ENCODE data around the gene RYR3.

Gene RYR3

DNA sequence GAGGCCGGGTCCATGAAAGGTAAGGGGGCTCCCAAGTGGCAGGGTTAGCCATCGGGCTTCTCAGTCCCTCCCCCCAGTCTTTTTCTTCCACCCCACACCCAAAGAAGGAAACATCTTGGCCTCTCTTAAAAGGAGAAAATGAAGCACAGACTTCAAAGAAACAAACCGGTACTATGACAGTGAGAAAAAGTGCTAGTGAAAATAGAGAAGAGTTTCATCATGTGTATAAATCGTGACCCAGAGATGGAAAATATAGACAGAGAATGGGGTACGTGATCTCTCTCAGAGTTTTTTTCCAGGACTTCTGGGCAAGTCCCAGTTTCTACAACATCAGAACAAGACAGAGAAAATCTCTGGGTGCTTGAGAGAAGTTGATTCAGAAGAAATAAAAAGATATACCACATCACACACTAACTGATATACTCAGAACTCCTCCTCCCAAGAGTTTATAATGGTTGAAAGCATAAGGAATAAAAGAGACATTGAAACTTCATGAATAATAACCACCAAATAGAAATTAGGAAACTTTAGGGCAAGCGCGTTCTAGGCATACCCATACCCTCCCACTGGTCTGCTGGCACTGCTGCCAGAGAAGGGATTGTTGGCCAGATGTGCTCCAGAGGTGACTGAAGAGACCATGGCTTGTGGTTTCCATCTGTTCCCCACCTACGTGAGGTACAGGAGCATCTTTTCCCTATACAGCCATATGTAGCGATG lies 338.6 kb downstream of the RYR3 start:
- TF ChIP-seq CTCF (IDR thresholded peaks at IDR 0.05), result no peak
- intact Hi-C loops (cut with DNase I; ENCODE audit: low total_unique reads), result no loop called here
- no peaks in the 10 kb centered on the region for H3K9me3 ChIP-seq

GRCh38 chr15:33654860-33655259 lies 344.1 kb downstream of the RYR3 start:
- Histone ChIP-seq H3K4me1 (no peaks in the 10 kb centered on the region), H3K36me3 (no peaks in the 10 kb centered on the region), H3K27ac (no peak overlapping the region), H3K27me3 (no peaks in the 10 kb centered on the region), H3K9me3 (no peaks in the 10 kb centered on the region), H3K4me3 (no peak overlapping the region)
- intact Hi-C loops (cut with DNase I; ENCODE audit: low total_unique reads), result no loop called here
- no peak for DNase-seq
- no peak for TF ChIP-seq CTCF (IDR thresholded peaks at IDR 0.05)

More for the DNA sequence above, 338.6 kb downstream of the RYR3 start:
- Histone ChIP-seq H3K27me3 (no peaks in the 10 kb centered on the region), H3K27ac (no peak overlapping the region), H3K36me3 (peaks cover 0 to 4% (median 3%) of the 10 kb centered on the region in 3 donors), H3K4me3 (no peak overlapping the region), H3K4me1 (no peaks in the 10 kb centered on the region)
- DNase-seq, result no peak

- intact Hi-C loops (cut with DNase I; ENCODE audit: low total_unique reads), result no loop called here
- Histone ChIP-seq H3K27ac (no peak overlapping the region), H3K27me3 (no peaks in the 10 kb centered on the region), H3K4me1 (no peaks in the 10 kb centered on the region), H3K9me3 (no peaks in the 10 kb centered on the region), H3K4me3 (no peak overlapping the region), H3K36me3 (no peaks in the 10 kb centered on the region)
- DNase-seq, result no peak
- no peak for TF ChIP-seq CTCF (IDR thresholded peaks at IDR 0.05)
Observed at GRCh38 chr15:33655488-33655887, 344.7 kb downstream of the RYR3 start.

DNA sequence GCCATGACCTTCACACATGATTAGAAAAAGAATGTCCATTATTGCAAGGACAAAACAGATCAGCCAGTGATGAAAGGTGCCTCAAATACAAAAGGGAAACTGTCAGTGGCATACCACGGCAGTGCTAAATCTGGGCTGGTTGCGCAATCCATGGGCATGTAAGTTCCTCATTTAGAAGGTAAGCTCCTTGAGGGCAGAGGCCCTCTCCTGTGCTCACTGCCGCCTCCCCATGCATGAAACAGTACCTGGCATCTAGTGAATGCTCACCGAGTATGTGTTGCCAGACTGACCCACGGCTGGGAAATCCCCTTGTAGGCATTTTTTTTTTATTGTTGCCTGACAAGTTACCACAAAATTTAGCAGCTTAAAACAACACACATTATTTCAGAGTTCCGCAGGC lies 345.4 kb downstream of the RYR3 start:
- no peak for DNase-seq
- H3K4me1 ChIP-seq, result no peaks in the 10 kb centered on the region
- no peak overlapping the region for H3K4me3 ChIP-seq
- H3K27me3 ChIP-seq, result no peaks in the 10 kb centered on the region
- no peak overlapping the region for H3K27ac ChIP-seq
- H3K36me3 ChIP-seq, result no peaks in the 10 kb centered on the region
- no peak for TF ChIP-seq CTCF (IDR thresholded peaks at IDR 0.05)
- H3K9me3 ChIP-seq, result no peaks in the 10 kb centered on the region
- intact Hi-C loops (cut with DNase I; ENCODE audit: low total_unique reads), result no loop called here

- no peak overlapping the region for H3K4me3 ChIP-seq
- intact Hi-C loops (cut with DNase I; ENCODE audit: low total_unique reads), result no loop called here
- no peaks in the 10 kb centered on the region for H3K9me3 ChIP-seq
- no peaks in the 10 kb centered on the region for H3K4me1 ChIP-seq
- no peak for TF ChIP-seq CTCF (IDR thresholded peaks at IDR 0.05)
- DNase-seq, result no peak
- H3K27me3 ChIP-seq, result no peaks in the 10 kb centered on the region
- no peak overlapping the region for H3K27ac ChIP-seq
- H3K36me3 ChIP-seq, result peaks cover 6 to 23% (median 8%) of the 10 kb centered on the region in 3 donors
Observed at GRCh38 chr15:33660151-33660550, 349.4 kb downstream of the RYR3 start.

Data from tibial artery (tissue), 4 donors.